ENCODE data around the gene DQX1. TPM values are rescaled to one million over a fixed set of nuclear protein-coding genes. Genes with fewer than 3 reads are reported as not detected.
"Not testable (repeated sequence)": the region's sequence is repeated elsewhere in the genome, so short reads cannot be mapped to it uniquely, and the experiment has no call there.

Gene DQX1
- total and polyA plus RNA-seq, 8 donors = 0.13 to 0.54 (median 0.25) TPM

DNA sequence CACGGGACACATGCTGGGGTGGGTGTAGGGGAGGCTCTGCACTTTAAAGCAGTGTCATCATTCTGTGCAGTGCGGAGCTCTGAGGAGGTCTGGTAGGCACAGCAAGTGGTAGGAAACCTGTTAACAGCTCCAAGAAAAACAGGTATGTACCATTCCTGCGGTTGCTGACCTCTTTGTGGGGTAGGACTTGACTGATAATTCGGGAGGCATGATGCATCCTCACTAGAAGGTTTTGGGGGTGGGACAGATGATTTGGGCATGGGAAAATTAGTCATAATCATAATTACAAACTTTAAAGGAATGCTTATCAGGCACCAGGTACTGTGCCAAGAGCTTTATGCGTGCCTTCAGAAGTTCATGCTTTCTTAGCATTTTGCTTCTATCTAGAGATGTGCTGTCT is 38.2 kb upstream of the DQX1 start:
- DNase-seq (no peak), ATAC-seq (no peak)
- H3K27ac ChIP-seq = no peak overlapping the region
- no peaks in the 10 kb centered on the region for H3K36me3 ChIP-seq
- H3K4me3 ChIP-seq = no peak overlapping the region
- no peaks in the 10 kb centered on the region for H3K9me3 ChIP-seq
- intact Hi-C loops (cut with DNase I) = no loop called here
- H3K4me1 ChIP-seq = peaks cover 0 to 20% of the 10 kb centered on the region in 2 donors
- TF ChIP-seq CTCF (IDR thresholded peaks at IDR 0.05) = no peak
- peaks cover 0 to 7% of the 10 kb centered on the region in 2 donors for H3K27me3 ChIP-seq

DNA sequence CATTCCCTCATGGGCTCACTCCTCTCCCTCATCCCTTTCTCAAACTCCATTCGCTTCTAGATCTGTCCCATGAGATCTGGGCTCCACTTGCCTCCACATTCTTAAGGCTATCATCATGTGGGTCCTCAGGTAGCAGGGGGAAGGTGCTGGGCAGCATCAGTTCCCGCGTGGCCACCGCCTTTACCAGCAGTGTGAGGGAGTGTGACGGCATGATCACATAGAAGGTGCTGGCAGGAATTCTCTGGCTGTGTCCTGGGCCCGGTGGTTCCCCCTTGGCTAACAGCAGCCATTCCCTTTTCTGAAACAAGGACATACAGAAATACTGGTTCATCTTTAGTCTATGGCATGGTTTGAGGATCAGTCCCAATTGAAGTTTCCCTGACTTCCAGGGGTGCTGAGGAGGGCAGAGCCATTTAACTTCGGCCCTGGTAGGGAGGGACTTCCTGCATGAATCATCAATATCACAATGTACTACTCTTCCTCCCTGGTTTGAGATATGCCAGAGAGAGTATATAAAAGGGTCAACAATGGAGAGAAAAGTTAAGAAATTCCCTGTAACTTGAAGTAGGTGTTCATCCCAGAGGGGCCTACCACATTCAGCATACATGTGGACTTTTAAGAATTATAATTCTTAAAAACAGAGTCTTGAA is 36.2 kb upstream of the DQX1 start:
- DNase-seq (no peak), ATAC-seq (no peak)
- Histone ChIP-seq H3K27me3 (peaks cover 0 to 7% of the 10 kb centered on the region in 2 donors), H3K9me3 (no peaks in the 10 kb centered on the region), H3K4me3 (no peak overlapping the region), H3K4me1 (peaks cover 0 to 27% of the 10 kb centered on the region in 2 donors), H3K36me3 (no peaks in the 10 kb centered on the region), H3K27ac (no peak overlapping the region)
- no peak for TF ChIP-seq CTCF (IDR thresholded peaks at IDR 0.05)
- intact Hi-C loops (cut with DNase I) = no loop called here

GRCh38 chr2:74561022-74561421 is 35.0 kb upstream of the DQX1 start:
- H3K4me3 ChIP-seq; H3K27ac ChIP-seq; intact Hi-C loops (cut with DNase I); H3K9me3 ChIP-seq; H3K27me3 ChIP-seq; DNase-seq; ATAC-seq: not testable (repeated sequence)
- H3K36me3 ChIP-seq = peaks cover 0 to 11% of the 10 kb centered on the region in 2 donors
- H3K4me1 ChIP-seq = peaks cover 0 to 27% of the 10 kb centered on the region in 2 donors

- H3K4me3 ChIP-seq = no peak overlapping the region
- intact Hi-C loops (cut with DNase I) = no loop called here
- H3K27ac ChIP-seq = no peak overlapping the region
- ATAC-seq (no peak), DNase-seq (no peak)
- peaks cover 0 to 31% of the 10 kb centered on the region in 2 donors for H3K4me1 ChIP-seq
- H3K9me3 ChIP-seq = no peaks in the 10 kb centered on the region
- no peak for TF ChIP-seq CTCF (IDR thresholded peaks at IDR 0.05)
- peaks cover 0 to 7% of the 10 kb centered on the region in 2 donors for H3K27me3 ChIP-seq
- H3K36me3 ChIP-seq = peaks cover 0 to 11% of the 10 kb centered on the region in 2 donors
These were observed 34.6 kb upstream of the DQX1 start for GRCh38 chr2:74560591-74560990.

GRCh38 chr2:74559912-74560311 is 33.9 kb upstream of the DQX1 start:
- H3K27ac ChIP-seq = no peak overlapping the region
- ATAC-seq = no peak
- no peak for DNase-seq
- no peaks in the 10 kb centered on the region for H3K9me3 ChIP-seq
- no peak for TF ChIP-seq CTCF (IDR thresholded peaks at IDR 0.05)
- H3K4me3 ChIP-seq = no peak overlapping the region
- peaks cover 0 to 7% of the 10 kb centered on the region in 2 donors for H3K27me3 ChIP-seq
- H3K36me3 ChIP-seq = peaks cover 0 to 11% of the 10 kb centered on the region in 2 donors
- H3K4me1 ChIP-seq = peaks cover 6 to 38% of the 10 kb centered on the region in 2 donors
- intact Hi-C loops (cut with DNase I) = no loop called here
